ENCODE measurements around the gene HRH2.
"Not testable (repeated sequence)": the region's sequence is repeated elsewhere in the genome, so short reads cannot be mapped to it uniquely, and the experiment has no call there.

The HRH2 gene

DNA sequence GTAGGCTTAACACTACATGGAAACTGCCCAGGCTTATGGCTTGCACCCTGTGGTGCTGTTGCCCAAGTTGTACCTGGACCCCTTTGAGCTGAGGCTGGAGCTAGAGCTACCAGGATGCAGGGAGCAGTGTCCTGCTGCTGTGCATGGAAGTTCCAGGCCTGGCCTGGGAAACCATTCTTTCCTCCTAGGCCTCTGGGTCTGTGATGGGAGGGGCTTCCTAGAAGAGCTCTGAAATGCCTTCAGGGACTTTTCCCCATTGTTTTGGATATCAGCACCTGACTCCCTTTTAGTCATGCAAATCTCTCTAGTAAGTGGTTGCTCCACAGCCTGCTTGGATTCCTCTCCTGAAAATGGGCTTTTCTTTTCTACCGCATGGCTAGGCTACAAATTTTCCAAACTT is 7.9 kb upstream of the HRH2 start:
- DNase-seq (ENCODE audit: low spot score): no peak

DNA sequence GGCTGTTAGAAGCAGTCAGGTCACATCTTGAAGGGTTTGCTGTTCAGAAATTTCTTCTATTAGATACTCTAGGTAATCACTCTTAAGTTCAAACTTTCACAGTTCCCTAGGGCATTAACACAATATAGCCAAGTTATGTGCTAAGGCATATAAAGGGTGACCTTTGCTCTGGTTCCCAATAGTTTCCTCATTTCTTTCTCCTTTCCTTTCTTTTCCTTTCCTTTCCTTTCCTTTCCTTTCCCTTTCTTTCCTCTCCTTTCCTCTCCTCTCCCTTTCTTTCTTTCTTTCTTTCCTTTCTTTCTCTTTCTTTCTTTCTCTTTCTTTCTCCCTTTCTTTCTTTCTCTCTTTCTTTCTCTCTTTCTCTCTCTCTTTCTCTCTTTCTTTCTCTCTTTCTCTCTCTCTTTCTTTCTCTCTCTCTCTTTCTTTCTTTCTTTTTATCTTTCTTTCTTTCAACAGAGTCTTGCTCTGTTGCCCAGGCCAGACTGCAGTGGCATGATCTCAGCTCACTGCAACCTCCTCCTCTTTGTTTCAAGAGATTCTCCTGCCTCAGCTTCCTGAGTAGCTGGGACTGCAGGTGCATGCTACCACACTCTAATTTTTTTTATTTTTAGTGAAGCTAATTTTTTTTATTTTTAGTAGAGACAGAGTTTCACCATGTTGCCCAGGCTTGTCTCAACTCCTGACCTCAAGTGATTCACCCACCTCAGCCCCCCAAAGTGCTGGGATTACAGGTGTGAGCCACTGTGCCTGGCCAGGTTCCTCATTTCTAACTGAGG is 7.3 kb upstream of the HRH2 start:
- DNase-seq (ENCODE audit: low spot score): not testable (repeated sequence)

DNA sequence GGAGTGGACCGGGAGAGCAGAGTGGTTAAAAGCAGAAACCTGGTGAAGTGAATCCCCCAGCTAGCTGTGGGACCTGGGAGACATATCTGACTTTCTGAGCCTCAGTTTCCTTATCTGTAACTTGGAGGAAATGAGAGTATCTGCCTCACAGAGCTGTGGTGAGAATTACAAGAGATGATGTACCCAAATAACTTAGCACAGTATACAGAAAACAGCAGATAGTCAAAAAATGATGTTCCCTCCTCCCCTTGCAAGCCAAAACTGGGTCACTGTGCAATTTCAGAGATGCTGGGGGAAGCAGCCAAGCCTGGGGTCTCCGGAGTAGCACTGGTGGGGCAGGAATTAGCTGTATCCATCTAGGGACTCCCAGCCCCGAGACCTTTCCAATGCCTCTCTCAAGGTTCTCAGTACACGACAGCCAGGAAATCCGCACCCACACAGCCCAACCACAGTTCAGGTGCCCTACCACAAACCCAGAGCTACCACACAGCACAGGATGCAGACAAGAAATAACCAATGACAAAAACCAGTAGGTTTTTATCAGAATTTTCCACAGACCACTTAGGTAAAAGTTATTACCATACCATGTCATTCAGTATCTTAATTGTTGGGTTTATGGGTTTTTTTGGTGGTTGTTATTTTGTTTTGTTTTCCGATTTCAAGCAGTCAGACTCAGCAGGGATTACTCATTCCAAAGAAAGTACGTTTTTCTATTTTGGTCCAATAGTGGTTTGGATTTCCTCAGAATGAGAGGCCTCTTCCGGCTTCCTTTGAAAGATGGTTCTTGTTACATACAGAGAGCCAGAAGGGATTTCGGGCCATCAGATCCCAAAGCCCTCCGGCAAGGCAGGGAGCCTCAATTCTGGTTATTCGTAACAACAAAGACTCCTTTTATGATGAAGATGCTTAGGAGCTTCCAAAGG is 4.9 kb upstream of the HRH2 start:
- DNase-seq (ENCODE audit: low spot score): no peak

GRCh38 chr5:175653763-175654162 is 4.1 kb upstream of the HRH2 start:
- no peak for DNase-seq (ENCODE audit: low spot score)

GRCh38 chr5:175654339-175654738 is 3.5 kb upstream of the HRH2 start:
- no peak for DNase-seq (ENCODE audit: low spot score)

- DNase-seq (ENCODE audit: low spot score): no peak
Observed at GRCh38 chr5:175654807-175655206, 3.1 kb upstream of the HRH2 start.

- DNase-seq (ENCODE audit: low spot score): no peak
Observed at GRCh38 chr5:175655411-175655810, 2.5 kb upstream of the HRH2 start.

DNA sequence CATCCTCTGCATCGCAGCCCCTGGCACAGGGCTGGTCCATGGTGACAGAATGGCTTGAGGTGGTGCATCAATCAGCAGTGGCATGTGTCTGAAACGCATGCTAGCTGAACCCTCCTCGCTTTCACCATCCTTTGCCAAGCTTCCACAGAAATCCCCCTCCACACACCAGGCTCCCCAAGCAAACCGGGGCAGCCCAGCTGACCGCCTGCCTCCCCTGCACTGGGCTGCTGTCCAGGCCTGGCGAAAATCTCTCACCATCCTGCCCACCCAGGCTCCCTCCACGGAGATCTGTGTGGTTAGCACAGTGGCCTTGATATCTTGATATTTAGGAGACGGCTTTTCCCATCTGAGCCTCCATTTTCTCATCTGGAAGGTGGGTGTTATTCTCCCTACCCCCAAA is 905 bp upstream of the HRH2 start:
- DNase-seq (ENCODE audit: low spot score): no peak

DNA sequence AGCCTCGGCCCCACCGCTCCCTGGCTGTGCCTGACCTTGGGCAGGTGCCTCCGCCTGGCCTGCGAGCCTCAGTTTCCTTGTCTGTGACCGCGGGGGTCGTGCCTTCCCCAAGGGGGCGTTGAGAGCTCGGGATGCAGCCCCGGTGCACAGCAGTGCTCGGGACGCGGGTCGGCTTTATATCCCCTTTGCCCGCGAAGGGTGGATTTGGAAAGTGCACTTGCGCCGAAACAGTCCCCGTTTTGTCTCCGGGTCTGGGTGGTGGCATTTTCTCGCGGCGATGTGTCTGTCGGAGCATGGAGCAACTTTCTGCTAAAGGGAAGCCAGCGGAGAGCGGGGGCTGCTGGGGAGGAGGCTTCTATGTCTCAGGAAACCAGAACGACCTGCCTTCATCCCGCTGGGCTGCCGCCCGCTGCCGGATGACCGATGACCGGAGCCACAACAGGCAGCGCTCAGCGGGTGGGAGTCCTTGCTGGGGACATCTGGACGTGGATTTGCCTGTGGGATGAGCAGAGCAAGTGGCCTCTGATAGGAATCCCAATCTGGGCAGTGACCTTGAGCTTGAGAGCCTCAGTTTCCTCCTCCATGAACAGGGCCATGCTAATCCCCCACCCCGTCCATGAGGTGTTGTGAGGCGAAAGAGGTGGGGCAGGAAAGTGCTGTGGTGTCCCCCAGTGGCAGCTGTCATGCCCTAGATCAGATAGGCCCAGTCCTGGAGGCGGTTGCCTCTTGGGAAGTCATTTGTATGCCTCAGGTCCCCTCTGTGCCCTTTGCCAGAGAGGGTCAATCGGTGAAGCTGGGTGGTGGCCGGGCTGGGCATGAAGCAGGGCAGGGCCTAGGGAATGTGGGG is 651 bp downstream of the HRH2 start:
- no peak for DNase-seq (ENCODE audit: low spot score)

DNA sequence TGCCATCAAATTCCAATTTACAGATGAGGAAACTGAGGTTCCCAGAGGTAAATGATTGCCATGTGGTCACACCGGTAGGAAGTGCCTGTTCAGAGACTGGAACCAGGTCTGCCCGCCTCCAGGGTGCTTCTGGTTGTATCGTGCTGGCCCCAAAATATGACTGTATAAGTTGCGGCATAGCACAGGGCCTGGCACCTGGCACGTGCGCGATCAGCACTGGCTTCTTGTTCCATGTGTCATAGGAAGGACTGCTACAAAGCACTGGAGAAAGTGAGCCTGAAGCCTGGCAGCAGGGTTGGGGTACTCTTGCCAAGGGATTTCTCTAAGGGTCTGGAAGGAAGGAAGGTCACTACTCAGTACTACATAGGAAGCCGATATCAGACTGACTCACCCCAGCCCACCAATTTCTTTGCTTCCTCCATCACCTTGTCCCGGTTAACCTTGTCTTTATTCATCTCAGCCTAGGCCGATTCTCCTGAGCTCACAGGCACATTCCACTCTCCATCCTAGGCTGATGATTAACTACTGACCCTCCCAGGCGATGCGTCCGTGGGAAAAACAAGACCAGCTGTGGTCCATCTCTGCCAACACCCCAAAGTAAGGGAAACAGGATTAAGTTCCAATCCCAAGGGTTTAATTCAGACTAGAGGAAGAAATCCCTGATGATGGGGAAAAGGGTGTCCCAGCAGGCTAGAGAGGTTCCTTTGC is 1.8 kb downstream of the HRH2 start:
- DNase-seq (ENCODE audit: low spot score): no peak

- no peak for DNase-seq (ENCODE audit: low spot score)
Observed at GRCh38 chr5:175663186-175664184, 5.6 kb downstream of the HRH2 start.

DNA sequence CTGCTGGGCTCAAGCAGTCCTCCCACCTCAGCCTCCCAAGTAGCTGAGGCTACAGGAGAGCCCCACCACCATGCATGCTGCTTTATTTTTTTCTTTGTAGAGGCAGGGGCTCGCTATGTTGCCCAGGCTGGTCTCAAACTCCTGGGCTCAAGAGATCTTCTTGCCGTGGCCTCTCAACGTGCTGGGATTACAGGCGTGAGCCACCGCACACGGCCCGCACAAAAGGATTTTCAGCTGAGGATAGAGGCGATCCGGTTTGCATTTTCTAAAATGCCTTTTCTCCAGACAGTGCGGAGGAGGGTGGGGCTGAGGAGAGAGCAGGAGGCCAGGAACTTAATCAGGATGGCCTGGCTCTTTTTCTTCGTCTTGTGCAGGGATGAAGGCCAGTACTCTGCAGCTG is 6.9 kb downstream of the HRH2 start:
- no peak for DNase-seq (ENCODE audit: low spot score)

DNA sequence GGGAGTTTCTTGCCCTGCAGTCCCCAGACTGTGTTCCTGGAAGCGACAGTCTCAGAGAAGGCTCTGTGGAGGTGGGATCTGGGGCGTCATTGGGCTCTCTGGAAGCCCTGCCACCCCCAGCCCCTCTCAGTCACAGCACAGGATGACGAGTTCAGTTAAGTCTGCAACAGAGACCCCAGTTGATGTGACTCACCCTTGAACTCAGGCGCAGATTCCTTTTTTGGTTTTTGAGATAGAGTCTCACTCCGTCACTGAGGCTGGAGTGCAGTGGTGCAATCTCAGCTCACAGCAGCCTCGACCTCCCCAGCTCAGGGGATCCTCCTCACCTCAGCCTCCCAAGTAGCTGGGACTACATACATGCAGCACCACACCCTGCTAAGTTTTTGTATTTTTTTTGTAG is 8.3 kb downstream of the HRH2 start:
- no peak for DNase-seq (ENCODE audit: low spot score)

DNA sequence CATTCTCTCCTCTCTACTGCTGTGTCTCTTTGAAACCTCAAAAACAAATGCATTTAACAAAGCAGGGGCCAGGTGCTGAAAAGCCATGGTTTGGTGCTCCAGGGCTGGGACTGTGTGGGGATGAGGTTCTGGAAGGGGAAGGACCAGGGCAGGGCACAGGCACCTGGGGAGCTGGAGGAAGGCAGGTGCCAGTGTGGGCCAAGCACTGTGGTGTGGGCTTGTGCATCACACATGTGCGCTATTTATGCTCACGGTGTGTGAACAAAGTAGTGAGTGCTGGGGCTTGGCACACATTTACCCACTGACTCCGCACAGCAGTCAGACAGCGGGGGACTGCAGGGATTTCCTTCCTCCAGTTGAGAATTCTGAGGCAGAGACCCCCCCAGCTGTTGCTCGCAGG is 10.1 kb downstream of the HRH2 start:
- DNase-seq (ENCODE audit: low spot score): no peak

- DNase-seq (ENCODE audit: low spot score): no peak
Observed at GRCh38 chr5:175670372-175670771, 12.5 kb downstream of the HRH2 start.

DNA sequence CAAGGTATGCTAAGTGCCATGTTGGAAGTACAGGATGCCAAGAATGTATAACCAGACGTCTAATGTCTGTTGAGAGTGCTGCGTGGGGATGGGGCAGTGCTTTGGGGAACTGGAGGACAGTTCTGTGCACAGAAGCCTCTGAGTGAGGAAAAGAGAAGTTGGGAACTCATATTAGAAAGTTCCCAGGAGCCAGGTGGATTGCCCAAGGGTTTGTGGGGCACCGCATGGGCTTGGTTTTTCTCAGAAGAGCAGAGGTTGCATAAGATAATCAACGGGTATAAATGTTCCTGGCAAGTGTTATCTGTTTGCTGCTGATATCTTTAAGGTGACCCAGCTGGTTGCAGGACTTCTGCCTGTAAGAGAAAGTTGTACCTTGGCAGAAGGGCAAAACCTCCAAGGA is 13.1 kb downstream of the HRH2 start:
- no peak for DNase-seq (ENCODE audit: low spot score)

- DNase-seq (ENCODE audit: low spot score): no peak
Observed at GRCh38 chr5:175672976-175673648, 15.2 kb downstream of the HRH2 start.

GRCh38 chr5:175674731-175675346 is 17.0 kb downstream of the HRH2 start:
- no peak for DNase-seq (ENCODE audit: low spot score)

DNA sequence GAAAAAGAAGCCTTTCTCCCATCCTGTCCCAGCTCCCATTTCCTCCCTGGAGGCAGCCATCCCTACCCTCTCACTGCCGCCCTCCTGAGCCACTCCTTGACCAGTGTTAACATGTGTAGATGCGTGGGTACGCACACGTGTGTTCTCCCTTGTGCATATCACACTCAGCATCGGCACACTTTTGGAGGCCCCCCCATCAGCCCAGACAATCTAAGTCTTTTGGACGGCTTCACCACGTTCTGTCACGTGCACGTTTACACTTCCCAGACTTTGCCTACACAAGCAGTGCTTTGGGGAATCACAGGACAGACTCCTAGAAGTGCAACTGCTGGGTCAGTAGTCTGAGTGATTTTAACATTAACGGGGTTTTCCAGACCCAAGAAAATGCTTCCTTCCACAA is 18.0 kb downstream of the HRH2 start:
- DNase-seq (ENCODE audit: low spot score): no peak

Data from AG08395 (cell line).